Tibial artery (tissue), 4 donors: ENCODE data around the gene RGR.

ENCODE experiments used
- DNase-seq, 2 donors: peaks; one replicate each; pipeline ENCODE4 v3.0.0-alpha.2; 2019
- H3K27ac ChIP-seq, 2 donors: fragments of 200-600 bp; sonication (generic) in 1 of 2; 1 replicate in 1 of 2; 2 replicates in 1 of 2; pipeline ENCODE4 v1.5.1; 2018 to 2019; ENCODE audit warnings: mild to moderate bottlenecking in 1 of 2
- H3K27me3 ChIP-seq, 2 donors: fragments of 200-600 bp; sonication (generic) in 1 of 2; one replicate each; pipeline versions ENCODE4 v1.5.1 to v1.6.0; 2016 to 2019
- H3K36me3 ChIP-seq, 3 donors: fragments of 200-600 bp; sonication (generic) in 2 of 3; one replicate each; pipeline ENCODE4 v1.5.1; 2016 to 2019; ENCODE audit warnings: mild to moderate bottlenecking in 2 of 3
- H3K4me1 ChIP-seq, 4 donors: fragments of 200-600 bp; sonication (generic) in 2 of 4; 1 replicate in 3 of 4; 2 replicates in 1 of 4; pipeline ENCODE4 v1.5.1; 2016 to 2019
- H3K4me3 ChIP-seq, 2 donors: fragments of 200-600 bp; sonication (generic) in 1 of 2; 1 replicate in 1 of 2; 2 replicates in 1 of 2; pipeline ENCODE4 v1.5.1; 2018 to 2019; ENCODE audit warnings: mild to moderate bottlenecking in 2 of 2
- H3K9me3 ChIP-seq, 3 donors: fragments of 200-600 bp; sonication (generic) in 1 of 3; one replicate each; pipeline ENCODE4 v1.5.1; 2016 to 2019
- CTCF ChIP-seq, 2 experiments: fragments of 200-600 bp in 1 of 2; fragments of 450-650 bp in 1 of 2; IDR thresholded peaks; one replicate each; pipeline ENCODE4 v1.5.1; 2017 to 2019; ENCODE audit warnings: antibody characterized with exemption in 2 of 2, mild to moderate bottlenecking in 1 of 2, moderate library complexity in 1 of 2
- intact Hi-C: fragments of 100-400 bp; cut with DNase I; formaldehyde crosslinking; loops from one replicate; pipeline ENCODE4 v1.15.0; 2023; ENCODE audit warnings: low total_unique reads

RGR gene

GRCh38 chr10:84258034-84258695 is 13.3 kb downstream of the RGR start:
- peaks cover 0 to 5% (median 0%) of the 10 kb centered on the region in 4 donors for H3K4me1 ChIP-seq
- peaks cover 0 to 46% of the 10 kb centered on the region in 2 donors for H3K27me3 ChIP-seq
- intact Hi-C loops, result no loop called here
- TF ChIP-seq CTCF (IDR thresholded peaks at IDR 0.05), result no peak
- no peaks in the 10 kb centered on the region for H3K9me3 ChIP-seq
- DNase-seq, result no peak
- no peak overlapping the region for H3K27ac ChIP-seq
- H3K4me3 ChIP-seq, result no peak overlapping the region
- no peaks in the 10 kb centered on the region for H3K36me3 ChIP-seq

GRCh38 chr10:84261236-84261915 is 16.5 kb downstream of the RGR start:
- Histone ChIP-seq H3K27me3 (peaks cover 0 to 61% of the 10 kb centered on the region in 2 donors), H3K4me1 (peaks cover 0 to 5% (median 0%) of the 10 kb centered on the region in 4 donors), H3K36me3 (no peaks in the 10 kb centered on the region), H3K27ac (no peak overlapping the region), H3K4me3 (no peak overlapping the region), H3K9me3 (no peaks in the 10 kb centered on the region)
- no peak for TF ChIP-seq CTCF (IDR thresholded peaks at IDR 0.05)
- no peak for DNase-seq
- intact Hi-C loops, result loop anchor here (5.0 kb wide), 1 partner anchor 116 kb away; no protein-coding TSS in a partner anchor

DNA sequence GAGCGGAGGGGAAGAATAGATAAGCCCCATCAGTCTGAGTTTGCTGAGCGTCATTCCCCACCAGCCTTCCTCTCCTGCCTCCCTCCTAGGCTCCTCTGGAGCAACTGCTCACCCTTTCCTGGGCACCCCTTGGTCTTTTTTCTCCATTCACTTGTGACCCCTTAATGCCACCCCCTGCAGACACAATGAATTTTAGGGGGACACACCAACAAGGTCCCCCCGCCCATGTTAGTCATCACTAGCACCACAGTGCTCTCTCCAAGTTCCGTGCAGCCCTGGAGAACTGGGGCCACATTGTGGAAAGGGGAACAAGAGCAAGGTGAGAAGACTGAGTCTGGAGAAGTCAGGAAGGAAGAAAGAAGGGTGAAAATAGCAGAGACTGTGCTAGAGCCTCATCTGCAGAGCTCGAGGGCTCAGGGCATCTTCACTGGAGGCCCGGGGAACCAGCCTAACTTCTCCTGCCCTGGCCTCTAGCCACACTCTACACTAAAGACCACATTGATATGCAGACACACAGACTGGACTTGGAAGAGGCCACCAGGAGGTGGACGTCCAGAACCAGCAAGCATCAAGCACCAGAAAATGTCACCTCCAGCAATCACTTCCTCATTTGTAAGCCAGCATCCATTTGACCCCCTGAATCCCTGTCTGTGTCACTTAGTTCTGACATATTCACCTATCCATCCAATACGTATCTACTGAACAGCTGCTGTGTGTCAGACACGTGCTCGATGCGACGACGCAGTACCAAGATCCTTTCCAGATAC is 17.5 kb downstream of the RGR start:
- intact Hi-C loops, result loop anchor here (5.0 kb wide), 1 partner anchor 115 kb away; no protein-coding TSS in a partner anchor
- no peaks in the 10 kb centered on the region for H3K4me1 ChIP-seq
- DNase-seq, result no peak
- no peak overlapping the region for H3K4me3 ChIP-seq
- no peak overlapping the region for H3K27ac ChIP-seq
- no peaks in the 10 kb centered on the region for H3K36me3 ChIP-seq
- TF ChIP-seq CTCF (IDR thresholded peaks at IDR 0.05), result no peak
- no peaks in the 10 kb centered on the region for H3K9me3 ChIP-seq
- H3K27me3 ChIP-seq, result peaks cover 0 to 56% of the 10 kb centered on the region in 2 donors

GRCh38 chr10:84263716-84264115 is 18.9 kb downstream of the RGR start:
- no peak for TF ChIP-seq CTCF (IDR thresholded peaks at IDR 0.05)

DNA sequence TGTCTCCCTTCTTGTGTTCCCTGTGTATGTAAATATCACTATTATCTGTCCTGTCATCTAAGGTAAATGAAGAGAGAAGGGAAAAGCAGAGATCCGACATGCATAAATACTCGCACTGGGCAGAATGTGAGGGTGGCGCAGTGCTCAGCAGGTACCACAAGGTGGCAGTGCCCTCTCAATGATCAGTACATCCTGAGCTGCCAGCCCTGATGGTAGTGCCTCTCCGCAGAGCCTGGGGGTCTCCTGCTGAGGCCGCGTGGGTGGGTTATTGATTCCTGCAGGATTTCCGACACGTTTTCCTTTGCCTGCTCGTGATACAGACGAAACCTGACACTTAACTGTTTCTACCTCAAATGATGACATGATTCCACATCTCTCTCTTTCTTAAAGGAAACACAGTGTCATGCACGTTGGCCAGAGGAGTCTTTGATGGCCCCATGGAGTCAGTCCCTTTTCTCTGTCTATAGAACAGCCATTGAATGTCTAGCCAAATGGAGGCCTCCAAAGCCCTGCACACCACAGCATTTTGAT is 19.8 kb downstream of the RGR start:
- no peak overlapping the region for H3K27ac ChIP-seq
- intact Hi-C loops, result loop anchor here (2.0 to 5.0 kb wide), 2 partner anchors 113 to 272 kb away; no protein-coding TSS in a partner anchor
- H3K27me3 ChIP-seq, result peaks cover 0 to 45% of the 10 kb centered on the region in 2 donors
- no peak overlapping the region for H3K4me3 ChIP-seq
- no peaks in the 10 kb centered on the region for H3K9me3 ChIP-seq
- peak; percentile 86 to 89 for TF ChIP-seq CTCF (IDR thresholded peaks at IDR 0.05)
- H3K36me3 ChIP-seq, result no peaks in the 10 kb centered on the region
- no peaks in the 10 kb centered on the region for H3K4me1 ChIP-seq
- DNase-seq, result peak; percentile 73 to 75

More at GRCh38 chr10:84263716-84264115, 18.9 kb downstream of the RGR start:
- Histone ChIP-seq H3K9me3 (no peaks in the 10 kb centered on the region), H3K36me3 (no peaks in the 10 kb centered on the region), H3K27me3 (peaks cover 0 to 46% of the 10 kb centered on the region in 2 donors), H3K4me1 (no peaks in the 10 kb centered on the region), H3K4me3 (no peak overlapping the region), H3K27ac (no peak overlapping the region)
- no peak for DNase-seq
- intact Hi-C loops, result loop anchor here (2.0 to 5.0 kb wide), 2 partner anchors 114 to 273 kb away; no protein-coding TSS in a partner anchor
